Right atrium auricular region (tissue), 2 donors: ENCODE results near the gene KRTAP10-3. TPM values are rescaled to one million over a fixed set of nuclear protein-coding genes. Genes with fewer than 3 reads are reported as not detected.

ENCODE experiments used
- DNase-seq: peaks from one replicate; pipeline ENCODE4 v3.0.0-alpha.2; 2019; ENCODE audit warnings: low spot score
- H3K27ac ChIP-seq, 2 donors: fragments of 200-600 bp; sonication (generic); 1 replicate in 1 of 2; 2 replicates in 1 of 2; pipeline ENCODE4 v1.5.1; 2016 to 2019
- H3K27me3 ChIP-seq, 2 donors: fragments of 200-600 bp; sonication (generic); one replicate each; pipeline versions ENCODE4 v1.5.1 to v1.6.0; 2017 to 2019
- H3K36me3 ChIP-seq: fragments of 200-600 bp; sonication (generic); one replicate; pipeline ENCODE4 v1.5.1; 2016
- H3K4me1 ChIP-seq, 2 donors: fragments of 200-600 bp; sonication (generic); one replicate each; pipeline versions ENCODE4 v1.5.1 to v1.6.0; 2017 to 2019
- H3K4me3 ChIP-seq, 2 donors: fragments of 200-600 bp; sonication (generic); 1 replicate in 1 of 2; 2 replicates in 1 of 2; pipeline ENCODE4 v1.5.1; 2017 to 2019; ENCODE audit warnings: mild to moderate bottlenecking in 1 of 2, moderate library complexity in 1 of 2
- H3K9me3 ChIP-seq, 2 donors: fragments of 200-600 bp; sonication (generic); one replicate each; pipeline ENCODE4 v1.5.1; 2019
- total RNA-seq, 2 donors: library from RNA; depleted of rRNA; stranded (reverse); fragments of >200 nt; gene quantifications; one replicate each; pipeline ENCODE4 v1.1.0, GENCODE V29; 2016
- TF ChIP-seq, protein P1 (sequence below), 2 donors: fragments of 200-600 bp; sonication (generic); IDR thresholded peaks; one replicate each; pipeline ENCODE4 v1.5.1; 2019; ENCODE audit warnings: antibody characterized with exemption in 2 of 2

Gene KRTAP10-3
- total RNA-seq, 2 donors from 2014 or later = not detected

DNA sequence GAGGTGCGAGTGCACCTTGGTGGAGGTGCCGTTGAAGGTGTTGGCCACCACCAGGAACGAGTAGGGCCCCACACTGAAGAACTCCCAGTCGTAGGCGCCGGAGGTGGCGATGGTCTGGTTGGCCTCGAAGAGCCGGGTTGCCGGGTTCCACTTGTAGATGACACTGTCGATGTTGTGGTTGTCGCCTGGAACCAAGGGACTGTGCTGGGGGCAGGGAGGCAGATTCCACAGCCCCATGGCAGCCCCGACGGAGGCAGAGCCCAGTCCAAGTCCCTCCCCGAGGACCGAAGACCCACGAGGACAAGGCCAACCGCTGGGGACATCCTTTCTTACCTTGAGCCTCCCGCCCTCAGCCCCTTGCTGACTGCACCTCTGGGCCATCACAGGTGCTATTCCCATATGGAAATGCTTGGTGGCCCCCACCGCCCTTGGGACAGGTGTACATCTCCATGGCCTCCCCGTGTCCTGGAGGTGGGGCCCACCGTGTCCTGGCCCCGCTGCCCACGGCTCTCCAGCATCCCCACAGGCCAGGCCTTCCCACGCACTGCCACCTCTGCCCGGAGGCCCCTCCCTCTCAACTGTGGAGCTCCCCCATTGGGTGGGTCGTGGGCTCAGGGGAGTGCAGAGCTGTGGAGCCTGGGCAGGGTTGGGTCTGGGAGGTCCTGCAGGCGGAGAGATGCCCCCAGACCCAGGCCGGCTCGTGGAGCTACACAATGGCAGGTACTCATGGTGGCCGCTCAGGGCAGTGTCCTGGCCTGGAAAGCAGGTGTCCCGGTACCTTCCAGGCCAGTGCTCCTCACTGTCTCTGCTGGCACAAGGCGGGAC, 36.5 kb downstream of the KRTAP10-3 start:
- Histone ChIP-seq H3K4me3 (no peak overlapping the region), H3K36me3 (no peaks in the 10 kb centered on the region), H3K27me3 (no peaks in the 10 kb centered on the region), H3K9me3 (no peaks in the 10 kb centered on the region), H3K4me1 (no peaks in the 10 kb centered on the region), H3K27ac (no peak overlapping the region)
- DNase-seq = no peak
- TF ChIP-seq, protein P1, sequence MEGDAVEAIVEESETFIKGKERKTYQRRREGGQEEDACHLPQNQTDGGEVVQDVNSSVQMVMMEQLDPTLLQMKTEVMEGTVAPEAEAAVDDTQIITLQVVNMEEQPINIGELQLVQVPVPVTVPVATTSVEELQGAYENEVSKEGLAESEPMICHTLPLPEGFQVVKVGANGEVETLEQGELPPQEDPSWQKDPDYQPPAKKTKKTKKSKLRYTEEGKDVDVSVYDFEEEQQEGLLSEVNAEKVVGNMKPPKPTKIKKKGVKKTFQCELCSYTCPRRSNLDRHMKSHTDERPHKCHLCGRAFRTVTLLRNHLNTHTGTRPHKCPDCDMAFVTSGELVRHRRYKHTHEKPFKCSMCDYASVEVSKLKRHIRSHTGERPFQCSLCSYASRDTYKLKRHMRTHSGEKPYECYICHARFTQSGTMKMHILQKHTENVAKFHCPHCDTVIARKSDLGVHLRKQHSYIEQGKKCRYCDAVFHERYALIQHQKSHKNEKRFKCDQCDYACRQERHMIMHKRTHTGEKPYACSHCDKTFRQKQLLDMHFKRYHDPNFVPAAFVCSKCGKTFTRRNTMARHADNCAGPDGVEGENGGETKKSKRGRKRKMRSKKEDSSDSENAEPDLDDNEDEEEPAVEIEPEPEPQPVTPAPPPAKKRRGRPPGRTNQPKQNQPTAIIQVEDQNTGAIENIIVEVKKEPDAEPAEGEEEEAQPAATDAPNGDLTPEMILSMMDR (IDR thresholded peaks at IDR 0.05) = no peak

DNA sequence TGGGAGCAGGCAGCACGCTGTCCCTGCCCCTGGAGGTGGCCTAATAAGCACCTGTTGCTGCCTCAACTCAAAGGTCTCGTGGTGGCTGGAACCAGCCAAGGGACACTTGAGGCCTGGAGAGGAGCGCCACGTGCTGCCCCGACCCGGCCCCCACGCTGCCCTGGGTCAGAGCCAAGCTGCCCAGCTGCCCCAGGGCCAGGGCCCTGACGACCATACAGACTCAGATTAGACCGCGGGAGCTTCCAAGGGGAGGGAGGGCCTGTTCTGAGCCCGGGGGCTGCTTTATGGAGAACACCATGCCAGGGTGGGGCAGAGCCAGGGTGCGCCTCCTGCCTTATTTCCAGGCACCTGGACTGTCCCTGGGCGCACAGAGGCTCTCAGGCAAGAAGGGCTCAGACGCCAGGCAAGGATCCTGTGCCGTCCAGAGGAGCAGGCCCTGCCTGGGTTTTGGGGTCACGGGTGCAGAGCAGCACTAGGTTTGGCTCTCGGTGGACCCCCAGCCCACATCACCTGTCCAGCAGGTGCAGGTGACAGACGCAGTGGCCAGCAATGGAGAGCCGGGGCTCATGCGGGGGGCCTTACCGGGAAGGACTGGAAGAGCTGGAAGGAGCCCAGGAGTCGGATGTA, 37.2 kb downstream of the KRTAP10-3 start:
- no peaks in the 10 kb centered on the region for H3K36me3 ChIP-seq
- no peaks in the 10 kb centered on the region for H3K27me3 ChIP-seq
- no peaks in the 10 kb centered on the region for H3K9me3 ChIP-seq
- TF ChIP-seq, protein P1 (IDR thresholded peaks at IDR 0.05) = no peak
- H3K4me1 ChIP-seq = no peaks in the 10 kb centered on the region
- no peak for DNase-seq
- no peak overlapping the region for H3K27ac ChIP-seq
- H3K4me3 ChIP-seq = no peak overlapping the region

DNA sequence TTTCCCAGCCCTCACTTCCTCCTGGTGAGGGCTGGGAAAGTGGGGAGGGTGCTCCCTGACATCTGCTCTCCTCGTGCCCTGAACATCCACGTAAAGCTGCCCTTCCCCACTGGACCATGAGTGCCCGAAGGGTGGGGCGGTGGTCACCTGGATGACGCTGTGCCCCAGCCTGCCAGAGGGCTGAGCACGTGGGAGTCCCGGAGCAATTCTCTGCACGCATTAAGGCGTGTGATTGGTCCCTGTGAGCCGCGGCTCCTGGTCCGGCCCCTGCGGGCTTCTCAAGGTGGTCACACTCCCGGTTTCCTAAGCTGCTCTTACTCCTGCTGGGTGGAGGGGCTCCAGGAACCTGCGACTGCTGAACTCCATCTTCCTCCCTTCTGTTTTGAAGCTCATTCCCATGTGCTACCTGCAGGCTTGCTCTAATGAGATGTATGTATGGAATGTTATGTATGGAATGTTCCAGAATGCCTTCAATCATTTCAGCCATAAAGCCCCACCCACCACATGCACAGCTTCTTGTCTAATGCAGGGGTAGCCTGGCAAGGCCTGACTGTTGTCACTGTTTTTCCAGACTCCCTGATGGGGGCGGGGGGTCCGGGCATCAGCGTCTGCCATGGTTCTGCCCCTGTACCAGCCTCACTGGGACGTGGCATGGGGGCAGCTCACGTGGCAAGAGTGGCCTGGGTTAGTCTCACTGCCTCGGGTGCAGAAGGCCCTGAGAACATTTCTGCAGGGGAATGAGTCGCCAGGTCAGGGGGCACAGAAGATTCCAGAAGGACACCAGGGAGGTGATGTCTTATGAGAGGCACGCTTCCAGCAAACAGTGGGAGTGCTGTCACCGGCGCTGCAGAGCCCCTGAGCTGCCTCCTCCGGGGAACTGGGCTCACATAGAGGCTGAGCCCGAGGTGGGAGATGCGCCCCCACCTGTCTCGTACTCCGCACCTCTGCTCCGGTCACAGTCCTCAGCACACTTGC, 38.0 kb downstream of the KRTAP10-3 start:
- no peaks in the 10 kb centered on the region for H3K27me3 ChIP-seq
- H3K4me3 ChIP-seq = no peak overlapping the region
- no peaks in the 10 kb centered on the region for H3K4me1 ChIP-seq
- H3K36me3 ChIP-seq = no peaks in the 10 kb centered on the region
- TF ChIP-seq, protein P1 (IDR thresholded peaks at IDR 0.05) = no peak
- DNase-seq = no peak
- no peaks in the 10 kb centered on the region for H3K9me3 ChIP-seq
- H3K27ac ChIP-seq = no peak overlapping the region

DNA sequence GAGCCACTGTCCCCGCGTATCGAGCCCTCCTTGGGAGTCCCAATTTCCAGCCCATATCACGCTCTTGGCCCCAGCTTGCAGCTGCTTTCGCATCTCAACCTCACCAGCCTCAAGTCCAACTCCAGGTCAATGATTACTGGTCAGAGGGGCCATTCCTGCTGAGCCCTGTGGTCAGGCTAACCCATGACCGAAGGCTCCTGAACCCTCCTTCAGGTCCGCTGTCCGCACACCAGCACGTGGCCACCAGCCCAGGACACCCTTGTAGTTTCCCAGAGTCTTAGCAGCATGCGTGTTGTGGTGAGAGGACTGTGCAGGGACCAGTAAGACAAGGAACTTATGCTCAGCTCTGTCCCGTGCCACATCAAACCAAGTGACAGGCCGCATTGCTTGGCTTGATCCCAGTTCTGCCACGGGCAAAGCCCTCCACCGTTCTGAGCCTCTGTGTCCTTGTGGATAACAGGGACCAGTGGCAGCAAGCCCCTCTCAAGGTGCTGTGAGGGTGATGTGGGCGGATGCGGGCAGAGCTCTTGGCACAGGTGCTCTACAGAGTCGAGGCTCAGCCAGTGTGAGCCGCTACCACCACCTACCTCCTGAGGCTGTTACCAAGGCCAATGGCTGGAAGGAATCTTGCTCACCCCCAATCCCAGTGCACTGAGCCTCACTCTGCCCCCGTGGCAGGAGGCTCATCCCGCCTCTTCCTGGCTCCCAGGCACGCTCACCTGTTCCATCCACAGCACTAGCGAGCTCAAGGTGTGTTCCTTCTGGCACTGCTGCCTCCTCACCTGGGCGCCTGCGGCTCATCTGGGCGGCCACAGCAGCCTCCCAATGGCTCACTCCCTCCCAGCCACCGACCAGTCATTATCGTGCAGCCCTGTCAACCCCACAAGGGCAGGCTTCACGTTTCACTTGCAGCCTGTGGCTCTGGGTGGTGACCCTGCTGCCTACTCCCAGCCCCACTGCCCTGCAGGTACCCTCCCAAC, 39.0 kb downstream of the KRTAP10-3 start:
- no peak overlapping the region for H3K27ac ChIP-seq
- TF ChIP-seq, protein P1 (IDR thresholded peaks at IDR 0.05) = no peak
- DNase-seq = no peak
- H3K4me3 ChIP-seq = no peak overlapping the region
- no peaks in the 10 kb centered on the region for H3K27me3 ChIP-seq
- no peaks in the 10 kb centered on the region for H3K36me3 ChIP-seq
- H3K9me3 ChIP-seq = no peaks in the 10 kb centered on the region
- H3K4me1 ChIP-seq = no peaks in the 10 kb centered on the region

DNA sequence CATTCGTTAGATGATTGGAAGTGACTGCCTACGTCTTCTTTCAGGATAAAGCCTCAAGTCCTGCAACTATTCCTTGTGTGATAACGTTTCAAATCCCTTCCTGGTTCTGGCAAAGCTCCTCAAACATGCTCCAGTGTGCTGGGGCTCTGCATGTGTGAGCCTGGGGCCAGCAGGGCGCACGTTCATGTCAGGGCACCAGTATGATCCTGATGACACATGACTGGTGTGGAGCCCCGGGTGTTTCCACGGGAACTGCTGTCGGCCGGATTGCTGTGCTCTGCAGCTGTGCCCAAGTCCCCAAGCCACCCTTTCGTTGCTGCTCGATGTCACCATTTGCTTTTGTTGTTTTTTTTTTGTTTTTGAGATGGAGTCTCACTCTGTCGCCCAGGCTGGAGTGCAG, 39.9 kb downstream of the KRTAP10-3 start:
- DNase-seq = no peak
- Histone ChIP-seq H3K4me3 (no peak overlapping the region), H3K4me1 (no peaks in the 10 kb centered on the region), H3K27ac (no peak overlapping the region), H3K36me3 (no peaks in the 10 kb centered on the region), H3K9me3 (no peaks in the 10 kb centered on the region), H3K27me3 (no peaks in the 10 kb centered on the region)
- TF ChIP-seq, protein P1 (IDR thresholded peaks at IDR 0.05) = no peak
